HEK293 (cell line): ENCODE results near the gene ZNHIT1.
A peak's percentile ranks its signal among the peaks of the same experiment; 100 is the strongest.

Experiments used
- CTCF ChIA-PET: fragments of 350-600 bp; formaldehyde crosslinking; extraction: SDS; loops from one replicate; lab custom pipeline; 2021; ENCODE audit warnings: antibody characterized with exemption; lab: Yijun Ruan, JAX
- POLR2A ChIA-PET: fragments of 300-600 bp; formaldehyde crosslinking; extraction: SDS; loops from one replicate; lab custom pipeline; 2020; ENCODE audit warnings: antibody characterized with exemption, inconsistent platforms; lab: Yijun Ruan, JAX
- H3K27ac ChIP-seq: fragments of 200-500 bp; sonication (Bioruptor generic); 2 replicates; pipeline ENCODE4 v1.5.1; 2014; ENCODE audit warnings: low read depth, low read length, control low read depth, inconsistent platforms; ENCODE audit errors: extremely low read depth
- H3K36me3 ChIP-seq, 2 experiments: fragments of 200-500 bp in 1 of 2; sonication (Bioruptor generic) in 1 of 2; 1 replicate in 1 of 2; 2 replicates in 1 of 2; pipeline ENCODE4 v1.5.1; 2014 to 2017; ENCODE audit warnings: inconsistent platforms in 2 of 2, low read length in 2 of 2; ENCODE audit not compliant: control insufficient read depth in 2 of 2, insufficient read depth in 1 of 2
- H3K4me1 ChIP-seq: fragments of 200-500 bp; sonication (Bioruptor generic); 2 replicates; pipeline ENCODE4 v1.5.1; 2014; ENCODE audit warnings: mild to moderate bottlenecking, low read length, inconsistent platforms; ENCODE audit not compliant: control insufficient read depth, insufficient read depth
- H3K4me3 ChIP-seq: 2 replicates; pipeline ENCODE4 v1.5.1; 2011; ENCODE audit warnings: low read depth, mild to moderate bottlenecking, control low read depth, low read length, moderate library complexity
- H3K9me3 ChIP-seq: fragments of 200-500 bp; sonication (Bioruptor generic); 2 replicates; pipeline ENCODE4 v1.5.1; 2014; ENCODE audit warnings: low read depth, low read length, inconsistent platforms; ENCODE audit not compliant: control insufficient read depth, insufficient read depth
- FEZF1 ChIP-seq: fragments of 450-650 bp; formaldehyde crosslinking; IDR thresholded peaks from 2 replicates; pipeline ENCODE4 v1.5.1; 2016; ENCODE audit warnings: missing biosample characterization, missing genetic modification characterization
- GFI1B ChIP-seq: fragments of 450-650 bp; formaldehyde crosslinking; IDR thresholded peaks from 2 replicates; pipeline ENCODE4 v1.5.1; 2016; ENCODE audit warnings: missing biosample characterization, missing genetic modification characterization
- GLI4 ChIP-seq: fragments of 450-650 bp; formaldehyde crosslinking; IDR thresholded peaks from 2 replicates; pipeline ENCODE4 v1.5.1; 2016; ENCODE audit warnings: missing biosample characterization, missing genetic modification characterization
- GLIS1 ChIP-seq: fragments of 450-650 bp; formaldehyde crosslinking; IDR thresholded peaks from 2 replicates; pipeline ENCODE4 v1.5.1; 2016; ENCODE audit warnings: missing biosample characterization, missing genetic modification characterization
- KLF16 ChIP-seq: fragments of 450-650 bp; formaldehyde crosslinking; IDR thresholded peaks from 2 replicates; pipeline ENCODE4 v1.5.1; 2017; ENCODE audit warnings: missing biosample characterization, missing genetic modification characterization
- KLF8 ChIP-seq: fragments of 450-650 bp; formaldehyde crosslinking; IDR thresholded peaks from 2 replicates; pipeline ENCODE4 v1.5.1; 2016; ENCODE audit warnings: missing biosample characterization, missing genetic modification characterization
- PBX3 ChIP-seq: sonication (generic); formaldehyde crosslinking; IDR thresholded peaks from 2 replicates; pipeline ENCODE4 v1.8.1; 2022; ENCODE audit warnings: mild to moderate bottlenecking, moderate library complexity, missing genetic modification reagents
- PRDM10 ChIP-seq: fragments of 450-650 bp; formaldehyde crosslinking; IDR thresholded peaks from 2 replicates; pipeline ENCODE4 v1.5.1; 2016; ENCODE audit warnings: missing biosample characterization, missing genetic modification characterization
- REST ChIP-seq: fragments of 450-650 bp; formaldehyde crosslinking; IDR thresholded peaks from 2 replicates; pipeline ENCODE4 v1.5.1; 2016; ENCODE audit warnings: missing biosample characterization, missing genetic modification characterization
- SP3 ChIP-seq: fragments of 450-650 bp; formaldehyde crosslinking; IDR thresholded peaks from 2 replicates; pipeline ENCODE4 v1.5.1; 2016; ENCODE audit warnings: missing biosample characterization, missing genetic modification characterization
- TRIM28 ChIP-seq: IDR thresholded peaks from 2 replicates; pipeline ENCODE4 v1.6.1; 2011; ENCODE audit warnings: low read length, control low read depth, borderline replicate concordance
- TSHZ1 ChIP-seq: fragments of 450-650 bp; formaldehyde crosslinking; IDR thresholded peaks from 2 replicates; pipeline ENCODE4 v1.5.1; 2016; ENCODE audit warnings: missing biosample characterization, missing genetic modification characterization, borderline replicate concordance
- WT1 ChIP-seq: fragments of 450-650 bp; formaldehyde crosslinking; IDR thresholded peaks from 2 replicates; pipeline ENCODE4 v1.5.1; 2016; ENCODE audit warnings: missing biosample characterization, missing genetic modification characterization
- ZIC2 ChIP-seq: fragments of 450-650 bp; formaldehyde crosslinking; IDR thresholded peaks from 2 replicates; pipeline ENCODE4 v1.5.1; 2016; ENCODE audit warnings: missing biosample characterization, missing genetic modification characterization
- ZNF140 ChIP-seq: fragments of 450-650 bp; formaldehyde crosslinking; IDR thresholded peaks from 2 replicates; pipeline ENCODE4 v1.5.1; 2016; ENCODE audit warnings: missing biosample characterization, missing genetic modification characterization
- ZNF311 ChIP-seq: fragments of 450-650 bp; formaldehyde crosslinking; IDR thresholded peaks from 2 replicates; pipeline ENCODE4 v1.5.1; 2017; ENCODE audit warnings: missing biosample characterization, missing genetic modification characterization, borderline replicate concordance
- ZNF350 ChIP-seq: fragments of 450-650 bp; formaldehyde crosslinking; IDR thresholded peaks from 2 replicates; pipeline ENCODE4 v1.5.0; 2017; ENCODE audit warnings: missing biosample characterization, mild to moderate bottlenecking, missing genetic modification characterization
- ZNF473 ChIP-seq: fragments of 450-650 bp; formaldehyde crosslinking; IDR thresholded peaks from 2 replicates; pipeline ENCODE4 v1.5.1; 2017; ENCODE audit warnings: missing biosample characterization, missing genetic modification characterization
- ZNF548 ChIP-seq: fragments of 450-650 bp; formaldehyde crosslinking; IDR thresholded peaks from 2 replicates; pipeline ENCODE4 v1.5.1; 2016; ENCODE audit warnings: missing biosample characterization, missing genetic modification characterization
- ZNF623 ChIP-seq: fragments of 450-650 bp; formaldehyde crosslinking; IDR thresholded peaks from 2 replicates; pipeline ENCODE4 v1.5.1; 2016; ENCODE audit warnings: missing biosample characterization, missing genetic modification characterization
- ZNF654 ChIP-seq: fragments of 450-650 bp; formaldehyde crosslinking; IDR thresholded peaks from 2 replicates; pipeline ENCODE4 v1.5.1; 2016; ENCODE audit warnings: low read depth, missing biosample characterization, missing genetic modification characterization
- ZNF664 ChIP-seq: fragments of 450-650 bp; formaldehyde crosslinking; IDR thresholded peaks from 2 replicates; pipeline ENCODE4 v1.5.1; 2016; ENCODE audit warnings: missing biosample characterization, missing genetic modification characterization
- ZSCAN23 ChIP-seq: fragments of 450-650 bp; formaldehyde crosslinking; IDR thresholded peaks from 2 replicates; pipeline ENCODE4 v1.5.1; 2016; ENCODE audit warnings: missing biosample characterization, missing genetic modification characterization

Gene ZNHIT1

DNA sequence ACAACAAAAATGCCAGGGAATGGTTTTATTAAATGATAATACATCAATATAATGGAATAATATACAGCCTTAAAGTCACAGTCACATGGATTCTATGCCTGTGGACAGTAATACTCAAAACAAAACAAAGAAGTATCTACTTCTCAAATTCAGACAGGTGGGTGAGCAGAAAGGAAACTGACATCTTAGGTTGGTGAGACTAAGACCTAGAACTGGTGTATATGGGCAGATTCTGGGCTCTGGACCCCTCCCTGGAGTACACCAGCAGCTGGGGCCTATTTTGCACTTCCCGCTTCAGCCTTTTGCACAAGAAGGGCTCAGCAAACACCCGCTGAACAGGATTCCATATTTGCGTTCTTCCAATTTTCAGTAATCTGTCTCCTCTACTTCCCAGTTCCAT lies 32.4 kb downstream of the ZNHIT1 start:
- Histone ChIP-seq H3K27ac (no peak overlapping the region), H3K4me1 (peaks cover 2% of the 10 kb centered on the region; the same call in 1 of the 2 replicates), H3K9me3 (no peaks in the 10 kb centered on the region), H3K4me3 (no peak overlapping the region), H3K36me3 (peaks cover 0 to 9% of the 10 kb centered on the region in 2 experiments; a peak in 2 of 3 replicates)
- ChIA-PET CTCF (interaction anchor here (1.4 kb wide), 1 partner anchor 107 kb away, joined by 3 read pairs; no protein-coding TSS in a partner anchor), POLR2A (interaction anchor here (2.7 kb wide), 1 partner anchor 32 kb away, joined by 16 read pairs; the partner anchor contains the start of genes PLOD3 and ZNHIT1)
- TF ChIP-seq GFI1B (tag by site-specific recombination) (no peak), FEZF1 (no peak), REST (no peak), TSHZ1 (tag by site-specific recombination) (no peak), ZNF140 (no peak), WT1 (tag by site-specific recombination) (no peak), ZNF548 (no peak), ZNF473 (tag by site-specific recombination) (no peak), ZIC2 (tag by site-specific recombination) (no peak), ZNF311 (tag by site-specific recombination) (no peak)

GRCh38 chr7:101251871-101252659 lies 34.1 kb downstream of the ZNHIT1 start:
- CTCF ChIA-PET, result interaction anchor here (0.7 to 1.5 kb wide), 5 partner anchors 18 to 60 kb away, joined by 3 to 5 read pairs (median 3); no protein-coding TSS in a partner anchor
- H3K4me1 ChIP-seq, result no peaks in the 10 kb centered on the region
- peak overlapping the region; percentile 46 for H3K27ac ChIP-seq
- peaks cover 0 to 9% of the 10 kb centered on the region in 2 experiments; a peak in 2 of 3 replicates for H3K36me3 ChIP-seq
- no peaks in the 10 kb centered on the region for H3K9me3 ChIP-seq
- POLR2A ChIA-PET, result interaction anchor here (0.8 to 2.7 kb wide), 5 partner anchors 8 to 87 kb away, joined by 3 to 16 read pairs (median 4); partner anchors contain the start of genes IFT22, PLOD3, VGF and ZNHIT1
- peak overlapping the region; percentile 82 for H3K4me3 ChIP-seq
- TF ChIP-seq GLI4 (tag by site-specific recombination), result no peak
- TF ChIP-seq TRIM28, result no peak
- no peak for TF ChIP-seq ZSCAN23 (tag by site-specific recombination)
- TF ChIP-seq SP3, result peak; percentile 78
- TF ChIP-seq ZNF623, result 0 out of 2 replicates have a peak, but pooled peaks have one; percentile 5
- peak; percentile 51; the same call in 1 of the 2 replicates for TF ChIP-seq GLIS1 (tag by site-specific recombination)
- no peak for TF ChIP-seq KLF16
- no peak for TF ChIP-seq PBX3 (CRISPR knock-in tag)
- TF ChIP-seq ZNF350, result no peak
- TF ChIP-seq PRDM10 (tag by site-specific recombination), result peak; percentile 51; the same call in 1 of the 2 replicates
- peak; percentile 64; the same call in 1 of the 2 replicates for TF ChIP-seq KLF8
- no peak for TF ChIP-seq ZNF654 (tag by site-specific recombination)
- TF ChIP-seq ZNF664 (tag by site-specific recombination), result no peak
